WTC11 (cell line): Measurements from ENCODE around the gene TRIM7. TPM values are rescaled to one million over a fixed set of nuclear protein-coding genes. Genes with fewer than 3 reads are reported as not detected.
A peak's percentile ranks its signal among the peaks of the same experiment; 100 is the strongest.

Experiments used
- CBFB ChIP-seq: sonication (generic); formaldehyde crosslinking; IDR thresholded peaks from 2 replicates; pipeline ENCODE4 v1.8.1; 2022; ENCODE audit warnings: mild to moderate bottlenecking, low read depth, missing genetic modification reagents
- CTCF ChIP-seq: fragments of 200-600 bp; IDR thresholded peaks from 2 replicates; pipeline ENCODE4 v1.8.0; 2022; ENCODE audit warnings: antibody characterized with exemption
- E2F1 ChIP-seq: sonication (generic); formaldehyde crosslinking; IDR thresholded peaks from 2 replicates; pipeline ENCODE4 v1.8.0; 2022; ENCODE audit warnings: mild to moderate bottlenecking, missing genetic modification reagents
- E2F5 ChIP-seq: sonication (generic); formaldehyde crosslinking; IDR thresholded peaks from 2 replicates; pipeline ENCODE4 v1.8.1; 2022; ENCODE audit warnings: mild to moderate bottlenecking, moderate library complexity, missing genetic modification reagents
- ELF4 ChIP-seq: sonication (generic); formaldehyde crosslinking; IDR thresholded peaks from 2 replicates; pipeline ENCODE4 v1.8.1; 2022; ENCODE audit warnings: low read depth, mild to moderate bottlenecking, moderate library complexity, missing genetic modification reagents
- EMX1 ChIP-seq: fragments of 250-450 bp; sonication (Bioruptor Pico); IDR thresholded peaks from 2 replicates; pipeline ENCODE4 v1.8.0; 2021; ENCODE audit warnings: mild to moderate bottlenecking
- ETV6 ChIP-seq: sonication (generic); formaldehyde crosslinking; IDR thresholded peaks from 2 replicates; pipeline ENCODE4 v1.8.1; 2022; ENCODE audit warnings: mild to moderate bottlenecking, missing genetic modification reagents
- FOXK1 ChIP-seq: sonication (generic); formaldehyde crosslinking; IDR thresholded peaks from 2 replicates; pipeline ENCODE4 v1.8.0; 2022; ENCODE audit warnings: mild to moderate bottlenecking, moderate library complexity, missing genetic modification reagents
- FOXP1 ChIP-seq: sonication (generic); formaldehyde crosslinking; IDR thresholded peaks from 2 replicates; pipeline ENCODE4 v1.8.0; 2022; ENCODE audit warnings: missing genetic modification reagents, mild to moderate bottlenecking, moderate library complexity, borderline replicate concordance
- FOXP4 ChIP-seq: sonication (generic); formaldehyde crosslinking; IDR thresholded peaks from 2 replicates; pipeline ENCODE4 v1.8.0; 2022; ENCODE audit warnings: mild to moderate bottlenecking, missing genetic modification reagents
- GABPB1 ChIP-seq: sonication (generic); formaldehyde crosslinking; IDR thresholded peaks from 2 replicates; pipeline ENCODE4 v1.8.1; 2023; ENCODE audit warnings: mild to moderate bottlenecking, missing genetic modification reagents
- GRHL2 ChIP-seq: fragments of 250-450 bp; sonication (Bioruptor Pico); IDR thresholded peaks from 2 replicates; pipeline ENCODE4 v1.8.0; 2022; ENCODE audit warnings: mild to moderate bottlenecking, moderate library complexity; ENCODE audit not compliant: insufficient replicate concordance, severe bottlenecking
- HMGA2 ChIP-seq: fragments of 250-450 bp; sonication (Bioruptor Pico); IDR thresholded peaks from 2 replicates; pipeline ENCODE4 v1.4.0; 2021; ENCODE audit warnings: mild to moderate bottlenecking, moderate library complexity
- JAZF1 ChIP-seq: fragments of 250-450 bp; sonication (Bioruptor Pico); IDR thresholded peaks from 2 replicates; pipeline ENCODE4 v1.9.0; 2021; ENCODE audit warnings: moderate library complexity, mild to moderate bottlenecking, inconsistent platforms
- MAX ChIP-seq: sonication (generic); formaldehyde crosslinking; IDR thresholded peaks from 2 replicates; pipeline ENCODE4 v1.8.0; 2022; ENCODE audit warnings: mild to moderate bottlenecking, missing genetic modification reagents
- MLX ChIP-seq: sonication (generic); formaldehyde crosslinking; IDR thresholded peaks from 2 replicates; pipeline ENCODE4 v1.8.1; 2023; ENCODE audit warnings: mild to moderate bottlenecking, missing genetic modification reagents, moderate library complexity
- NR1H2 ChIP-seq: sonication (generic); formaldehyde crosslinking; IDR thresholded peaks from 2 replicates; pipeline ENCODE4 v1.9.0; 2021; ENCODE audit warnings: mild to moderate bottlenecking, moderate library complexity, missing genetic modification reagents
- OVOL2 ChIP-seq: fragments of 250-450 bp; sonication (Bioruptor Pico); IDR thresholded peaks from 2 replicates; pipeline ENCODE4 v1.9.0; 2021; ENCODE audit warnings: mild to moderate bottlenecking, borderline replicate concordance
- RORB ChIP-seq: fragments of 250-450 bp; sonication (Bioruptor Pico); IDR thresholded peaks from 2 replicates; pipeline ENCODE4 v1.9.0; 2021; ENCODE audit warnings: mild to moderate bottlenecking
- SMAD3 ChIP-seq: sonication (generic); formaldehyde crosslinking; IDR thresholded peaks from 2 replicates; pipeline ENCODE4 v1.8.0; 2022; ENCODE audit warnings: missing genetic modification reagents, mild to moderate bottlenecking, borderline replicate concordance
- SMAD4 ChIP-seq: sonication (generic); formaldehyde crosslinking; IDR thresholded peaks from 2 replicates; pipeline ENCODE4 v1.8.0; 2022; ENCODE audit warnings: mild to moderate bottlenecking, missing genetic modification reagents
- STAT6 ChIP-seq: sonication (generic); formaldehyde crosslinking; conservative IDR thresholded peaks from 2 replicates; pipeline ENCODE4 v1.8.1; 2023; ENCODE audit warnings: mild to moderate bottlenecking, low read depth, missing genetic modification reagents, moderate library complexity
- TP53 ChIP-seq: sonication (generic); formaldehyde crosslinking; IDR thresholded peaks from 2 replicates; pipeline ENCODE4 v1.8.1; 2023; ENCODE audit warnings: mild to moderate bottlenecking, missing genetic modification reagents
- USF2 ChIP-seq: sonication (generic); formaldehyde crosslinking; IDR thresholded peaks from 2 replicates; pipeline ENCODE4 v1.8.1; 2023; ENCODE audit warnings: mild to moderate bottlenecking, missing genetic modification reagents, moderate library complexity
- ZBTB21 ChIP-seq: sonication (generic); formaldehyde crosslinking; IDR thresholded peaks from 2 replicates; pipeline ENCODE4 v1.8.1; 2023; ENCODE audit warnings: mild to moderate bottlenecking, missing genetic modification reagents, borderline replicate concordance
- ZNF396 ChIP-seq: fragments of 250-450 bp; sonication (Bioruptor Pico); IDR thresholded peaks from 2 replicates; pipeline ENCODE4 v1.8.0; 2021; ENCODE audit warnings: mild to moderate bottlenecking, moderate library complexity, borderline replicate concordance
- ZNF425 ChIP-seq: fragments of 250-450 bp; sonication (Bioruptor Pico); conservative IDR thresholded peaks from 2 replicates; pipeline ENCODE4 v1.9.0; 2021; ENCODE audit warnings: mild to moderate bottlenecking
- total RNA-seq: library from RNA; stranded (reverse); gene quantifications from 3 replicates; pipeline ENCODE4 v1.2.3, GENCODE V29; 2021

The TRIM7 gene
- total RNA-seq, 1 experiment from 2014 or later = 1.4 TPM

GRCh38 chr5:181234455-181235306, 29.7 kb upstream of the TRIM7 start (continued):
- no peak for TF ChIP-seq GABPB1 (CRISPR knock-in tag)
- no peak for TF ChIP-seq MAX (CRISPR knock-in tag)
- TF ChIP-seq EMX1 (CRISPR knock-in tag) = no peak; the same call in 1 of the 2 replicates
- no peak for TF ChIP-seq ZNF396 (CRISPR knock-in tag)
- TF ChIP-seq E2F5 (CRISPR knock-in tag) = no peak
- TF ChIP-seq E2F1 (CRISPR knock-in tag) = no peak
- TF ChIP-seq FOXK1 (CRISPR knock-in tag) = no peak
- no peak for TF ChIP-seq USF2 (CRISPR knock-in tag)
- no peak for TF ChIP-seq ELF4
- no peak for TF ChIP-seq TP53 (CRISPR knock-in tag)
- no peak for TF ChIP-seq RORB
- TF ChIP-seq SMAD3 (CRISPR knock-in tag) = no peak
- peak; percentile 85 for TF ChIP-seq ZNF425 (CRISPR knock-in tag)
- TF ChIP-seq SMAD4 (CRISPR knock-in tag) = no peak
- no peak for TF ChIP-seq CBFB (CRISPR knock-in tag)
- no peak for TF ChIP-seq FOXP4 (CRISPR knock-in tag)
- TF ChIP-seq ZBTB21 (CRISPR knock-in tag) = no peak
- TF ChIP-seq OVOL2 = no peak
- no peak for TF ChIP-seq HMGA2 (CRISPR knock-in tag)
- no peak for TF ChIP-seq FOXP1
- TF ChIP-seq STAT6 (CRISPR knock-in tag) = no peak
- TF ChIP-seq GRHL2 = no peak
- no peak for TF ChIP-seq NR1H2 (CRISPR knock-in tag)
- TF ChIP-seq MLX (CRISPR knock-in tag) = no peak
- no peak for TF ChIP-seq JAZF1 (CRISPR knock-in tag)
- no peak for TF ChIP-seq CTCF
- no peak for TF ChIP-seq ETV6
